Hepatocyte (in vitro differentiated cells): ENCODE measurements around the gene ING1.

ENCODE experiments used
- EZH2phosphoT487 ChIP-seq: fragments of 200-600 bp; sonication (generic); IDR thresholded peaks from one replicate; pipeline ENCODE4 v1.6.1; 2018; ENCODE audit warnings: antibody characterized with exemption, mild to moderate bottlenecking, low read depth, moderate library complexity; ENCODE audit not compliant: unreplicated experiment, severe bottlenecking
- TF ChIP-seq, protein P1 (sequence below): fragments of 200-600 bp; sonication (generic); IDR thresholded peaks from 2 replicates; pipeline ENCODE4 v1.5.1; 2016; ENCODE audit warnings: antibody characterized with exemption, mild to moderate bottlenecking; ENCODE audit not compliant: poor library complexity

DNA sequence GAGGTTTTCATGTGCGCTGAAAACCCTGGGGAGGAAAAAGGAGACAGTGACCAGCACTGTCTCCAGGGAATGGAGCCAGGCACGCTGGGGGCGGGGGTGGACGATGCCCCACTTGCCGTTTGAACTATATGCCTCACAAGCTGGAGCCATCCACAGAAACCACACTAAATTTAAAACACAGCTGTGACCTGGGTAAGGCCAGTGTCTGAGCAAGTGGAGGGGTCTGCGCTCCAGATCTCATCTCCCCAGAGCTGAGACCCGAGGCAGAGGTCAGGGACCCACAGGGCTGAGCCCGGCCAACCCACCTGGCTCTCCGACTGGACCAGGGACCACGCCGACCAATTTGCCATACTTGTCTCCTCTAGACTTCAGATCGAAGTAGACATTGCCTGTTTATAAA is 30.8 kb upstream of the ING1 start:
- TF ChIP-seq, protein P1, sequence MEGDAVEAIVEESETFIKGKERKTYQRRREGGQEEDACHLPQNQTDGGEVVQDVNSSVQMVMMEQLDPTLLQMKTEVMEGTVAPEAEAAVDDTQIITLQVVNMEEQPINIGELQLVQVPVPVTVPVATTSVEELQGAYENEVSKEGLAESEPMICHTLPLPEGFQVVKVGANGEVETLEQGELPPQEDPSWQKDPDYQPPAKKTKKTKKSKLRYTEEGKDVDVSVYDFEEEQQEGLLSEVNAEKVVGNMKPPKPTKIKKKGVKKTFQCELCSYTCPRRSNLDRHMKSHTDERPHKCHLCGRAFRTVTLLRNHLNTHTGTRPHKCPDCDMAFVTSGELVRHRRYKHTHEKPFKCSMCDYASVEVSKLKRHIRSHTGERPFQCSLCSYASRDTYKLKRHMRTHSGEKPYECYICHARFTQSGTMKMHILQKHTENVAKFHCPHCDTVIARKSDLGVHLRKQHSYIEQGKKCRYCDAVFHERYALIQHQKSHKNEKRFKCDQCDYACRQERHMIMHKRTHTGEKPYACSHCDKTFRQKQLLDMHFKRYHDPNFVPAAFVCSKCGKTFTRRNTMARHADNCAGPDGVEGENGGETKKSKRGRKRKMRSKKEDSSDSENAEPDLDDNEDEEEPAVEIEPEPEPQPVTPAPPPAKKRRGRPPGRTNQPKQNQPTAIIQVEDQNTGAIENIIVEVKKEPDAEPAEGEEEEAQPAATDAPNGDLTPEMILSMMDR, result no peak
- TF ChIP-seq EZH2phosphoT487, result no peak
